Esophagus squamous epithelium (tissue), 4 donors: ENCODE data around the gene NEMP2.

Experiments
- CTCF ChIP-seq, 6 experiments: fragments of 450-650 bp in 4 of 6; fragments of 200-600 bp in 2 of 6; sonication (generic) in 2 of 6; IDR thresholded peaks; one replicate each; pipeline ENCODE4 v1.5.1; 2016 to 2019; ENCODE audit warnings: antibody characterized with exemption in 6 of 6, mild to moderate bottlenecking in 4 of 6, moderate library complexity in 4 of 6
- POLR2A ChIP-seq, 4 donors: fragments of 450-650 bp; IDR thresholded peaks; one replicate each; pipeline ENCODE4 v1.6.1; 2017; ENCODE audit warnings: antibody characterized with exemption in 4 of 4, mild to moderate bottlenecking in 4 of 4, moderate library complexity in 3 of 4

GRCh38 chr2:190583507-190584337 lies 49.2 kb upstream of the NEMP2 start:
- TF ChIP-seq CTCF (IDR thresholded peaks at IDR 0.05) (no peak), POLR2A (IDR thresholded peaks at IDR 0.05) (no peak)
